Vagina (tissue), 2 donors: Measurements from ENCODE around the gene GRM7.

Experiments used
- POLR2A ChIP-seq, 2 donors: fragments of 450-650 bp; IDR thresholded peaks; one replicate each; pipeline ENCODE4 v1.6.1; 2017; ENCODE audit warnings: antibody characterized with exemption in 2 of 2, mild to moderate bottlenecking in 2 of 2, moderate library complexity in 2 of 2
- POLR2AphosphoS5 ChIP-seq, 2 donors: sonication (generic); formaldehyde crosslinking; IDR thresholded peaks; one replicate each; pipeline ENCODE4 v1.9.0; 2017; ENCODE audit warnings: antibody characterized with exemption in 2 of 2, mild to moderate bottlenecking in 2 of 2, low read depth in 1 of 2; ENCODE audit not compliant: insufficient read depth in 1 of 2

- no peak for TF ChIP-seq POLR2AphosphoS5 (IDR thresholded peaks at IDR 0.05; ENCODE audit: insufficient read depth in 1 of 2, low read depth in 1 of 2)
- no peak for TF ChIP-seq POLR2A (IDR thresholded peaks at IDR 0.05)
Measured at GRCh38 chr3:7640787-7641186, 779.9 kb downstream of the GRM7 start.
